Keratinocyte (primary cell): Measurements from ENCODE around the gene HPSE.

ENCODE experiments used
- EZH2 ChIP-seq: IDR thresholded peaks from one replicate; pipeline ENCODE4 v1.6.1; 2012; ENCODE audit warnings: inconsistent platforms, mild to moderate bottlenecking, low read length, moderate library complexity
- TF ChIP-seq, protein P1 (sequence below), 3 experiments: IDR thresholded peaks in 1 of 3; conservative IDR thresholded peaks in 1 of 3; optimal IDR thresholded peaks in 1 of 3; 2 replicates in 2 of 3; 3 replicates in 1 of 3; pipeline versions ENCODE3 to v1.5.1; 2011; ENCODE audit warnings: low read length in 3 of 3, mild to moderate bottlenecking in 3 of 3, moderate library complexity in 2 of 3, control low read depth in 1 of 3, inconsistent platforms in 1 of 3; ENCODE audit not compliant: insufficient read depth in 2 of 3; ENCODE audit errors: extremely low read depth in 1 of 3

DNA sequence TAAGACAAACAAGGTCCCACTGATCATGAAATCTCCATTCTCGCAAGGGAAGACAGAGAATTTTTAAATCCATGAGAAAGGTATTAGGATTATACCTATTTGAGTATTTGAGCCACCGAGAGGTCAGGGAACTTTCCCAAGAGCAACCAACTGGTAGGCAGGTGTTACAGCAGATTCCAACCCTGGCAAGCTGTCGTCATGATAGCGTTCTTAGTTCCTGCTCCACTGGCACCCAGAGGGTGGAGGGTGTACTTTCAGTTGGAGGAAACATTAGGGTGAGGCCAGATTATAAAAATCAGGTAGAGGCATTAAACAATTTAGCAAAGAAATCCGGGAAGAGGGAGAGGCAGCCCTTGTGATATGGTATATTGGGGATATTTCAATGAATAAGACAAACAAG, 73.3 kb downstream of the HPSE start:
- TF ChIP-seq, protein P1, sequence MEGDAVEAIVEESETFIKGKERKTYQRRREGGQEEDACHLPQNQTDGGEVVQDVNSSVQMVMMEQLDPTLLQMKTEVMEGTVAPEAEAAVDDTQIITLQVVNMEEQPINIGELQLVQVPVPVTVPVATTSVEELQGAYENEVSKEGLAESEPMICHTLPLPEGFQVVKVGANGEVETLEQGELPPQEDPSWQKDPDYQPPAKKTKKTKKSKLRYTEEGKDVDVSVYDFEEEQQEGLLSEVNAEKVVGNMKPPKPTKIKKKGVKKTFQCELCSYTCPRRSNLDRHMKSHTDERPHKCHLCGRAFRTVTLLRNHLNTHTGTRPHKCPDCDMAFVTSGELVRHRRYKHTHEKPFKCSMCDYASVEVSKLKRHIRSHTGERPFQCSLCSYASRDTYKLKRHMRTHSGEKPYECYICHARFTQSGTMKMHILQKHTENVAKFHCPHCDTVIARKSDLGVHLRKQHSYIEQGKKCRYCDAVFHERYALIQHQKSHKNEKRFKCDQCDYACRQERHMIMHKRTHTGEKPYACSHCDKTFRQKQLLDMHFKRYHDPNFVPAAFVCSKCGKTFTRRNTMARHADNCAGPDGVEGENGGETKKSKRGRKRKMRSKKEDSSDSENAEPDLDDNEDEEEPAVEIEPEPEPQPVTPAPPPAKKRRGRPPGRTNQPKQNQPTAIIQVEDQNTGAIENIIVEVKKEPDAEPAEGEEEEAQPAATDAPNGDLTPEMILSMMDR (optimal IDR thresholded peaks at IDR 0.05 in 1 of 3, IDR thresholded peaks at IDR 0.05 in 1 of 3, conservative IDR thresholded peaks at IDR 0.05 in 1 of 3; ENCODE audit: extremely low read depth in 1 of 3, insufficient read depth in 2 of 3, low read length in 3 of 3) = no peak
- no peak for TF ChIP-seq EZH2
